Suprapubic skin (tissue), 4 donors: ENCODE measurements around the gene LY6G5C. TPM values are rescaled to one million over a fixed set of nuclear protein-coding genes. Genes with fewer than 3 reads are reported as not detected.

Experiments used
- DNase-seq, 2 donors: peaks; one replicate each; pipeline ENCODE4 v3.0.0-alpha.2; 2019; ENCODE audit warnings: low spot score in 2 of 2
- H3K27ac ChIP-seq: fragments of 200-600 bp; sonication (generic); one replicate; pipeline ENCODE4 v1.5.1; 2019
- H3K27me3 ChIP-seq: fragments of 200-600 bp; sonication (generic); one replicate; pipeline ENCODE4 v1.5.1; 2019
- H3K36me3 ChIP-seq: fragments of 200-600 bp; sonication (generic); one replicate; pipeline ENCODE4 v1.5.1; 2019
- H3K4me1 ChIP-seq: fragments of 200-600 bp; sonication (generic); one replicate; pipeline ENCODE4 v1.5.1; 2019
- H3K4me3 ChIP-seq: fragments of 200-600 bp; sonication (generic); one replicate; pipeline ENCODE4 v1.5.1; 2019; ENCODE audit warnings: mild to moderate bottlenecking
- H3K9me3 ChIP-seq: fragments of 200-600 bp; sonication (generic); one replicate; pipeline ENCODE4 v1.5.1; 2019
- EP300 ChIP-seq: sonication (generic); formaldehyde crosslinking; IDR thresholded peaks from one replicate; pipeline ENCODE4 v1.6.1; 2017; ENCODE audit warnings: antibody characterized with exemption
- POLR2A ChIP-seq, 2 donors: fragments of 450-650 bp; IDR thresholded peaks; one replicate each; pipeline ENCODE4 v1.6.1; 2017; ENCODE audit warnings: antibody characterized with exemption in 2 of 2, mild to moderate bottlenecking in 2 of 2, moderate library complexity in 2 of 2
- POLR2AphosphoS5 ChIP-seq, 3 donors: sonication (generic); formaldehyde crosslinking; IDR thresholded peaks; one replicate each; pipeline ENCODE4 v1.6.1; 2017; ENCODE audit warnings: antibody characterized with exemption in 3 of 3
- WGBS: methylation state at CpG from one replicate; pipeline ENCODE4 v1.1.5; 2018; 5-methylcytosine and 5-hydroxymethylcytosine counted together
- total RNA-seq, 4 donors: library from RNA; depleted of rRNA; stranded (reverse); fragments of >200 nt; gene quantifications; one replicate each; pipeline ENCODE4 v1.1.0, GENCODE V29; 2016
- TF ChIP-seq, protein P1 (sequence below), 2 donors: fragments of 200-600 bp in 1 of 2; fragments of 450-650 bp in 1 of 2; sonication (generic) in 1 of 2; IDR thresholded peaks; one replicate each; pipeline ENCODE4 v1.5.1; 2016 to 2019; ENCODE audit warnings: antibody characterized with exemption in 2 of 2, mild to moderate bottlenecking in 1 of 2, moderate library complexity in 1 of 2

The LY6G5C gene
- total RNA-seq, 4 donors from 2014 or later = 0.73 to 5.1 TPM; not detected in 2

DNA sequence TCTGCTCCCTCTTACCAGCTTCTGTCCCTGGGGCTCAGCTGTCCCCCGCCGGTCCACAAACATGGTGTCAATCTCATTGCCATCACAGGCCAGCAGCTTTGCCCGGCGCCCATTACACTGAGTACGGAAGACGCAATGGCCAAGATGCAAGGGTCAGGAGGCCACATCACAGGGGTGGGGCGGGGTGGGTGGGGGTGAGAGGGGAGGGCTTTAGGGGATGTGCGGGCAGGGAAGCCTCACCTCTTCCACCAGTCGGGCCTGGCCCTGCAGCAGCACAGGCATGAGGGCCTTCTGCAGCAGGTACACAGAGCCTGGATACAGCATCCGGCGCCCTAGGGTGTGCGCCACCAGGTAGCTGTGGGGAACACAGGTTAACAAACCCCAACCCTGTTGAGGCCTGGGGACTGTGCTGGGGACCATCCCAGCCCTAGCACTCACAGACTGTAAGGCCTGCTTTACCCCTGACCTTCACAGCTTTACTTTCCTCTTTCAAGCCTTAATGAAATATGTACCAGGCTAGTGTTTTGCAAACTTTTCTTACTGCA lies 10.8 kb upstream of the LY6G5C start:
- Histone ChIP-seq H3K27ac (no peak overlapping the region), H3K36me3 (peaks cover 98% of the 10 kb centered on the region), H3K27me3 (no peaks in the 10 kb centered on the region), H3K4me3 (no peak overlapping the region), H3K9me3 (no peaks in the 10 kb centered on the region), H3K4me1 (no peaks in the 10 kb centered on the region)
- TF ChIP-seq EP300 = no peak
- no peak for TF ChIP-seq POLR2AphosphoS5 (IDR thresholded peaks at IDR 0.05)
- TF ChIP-seq, protein P1, sequence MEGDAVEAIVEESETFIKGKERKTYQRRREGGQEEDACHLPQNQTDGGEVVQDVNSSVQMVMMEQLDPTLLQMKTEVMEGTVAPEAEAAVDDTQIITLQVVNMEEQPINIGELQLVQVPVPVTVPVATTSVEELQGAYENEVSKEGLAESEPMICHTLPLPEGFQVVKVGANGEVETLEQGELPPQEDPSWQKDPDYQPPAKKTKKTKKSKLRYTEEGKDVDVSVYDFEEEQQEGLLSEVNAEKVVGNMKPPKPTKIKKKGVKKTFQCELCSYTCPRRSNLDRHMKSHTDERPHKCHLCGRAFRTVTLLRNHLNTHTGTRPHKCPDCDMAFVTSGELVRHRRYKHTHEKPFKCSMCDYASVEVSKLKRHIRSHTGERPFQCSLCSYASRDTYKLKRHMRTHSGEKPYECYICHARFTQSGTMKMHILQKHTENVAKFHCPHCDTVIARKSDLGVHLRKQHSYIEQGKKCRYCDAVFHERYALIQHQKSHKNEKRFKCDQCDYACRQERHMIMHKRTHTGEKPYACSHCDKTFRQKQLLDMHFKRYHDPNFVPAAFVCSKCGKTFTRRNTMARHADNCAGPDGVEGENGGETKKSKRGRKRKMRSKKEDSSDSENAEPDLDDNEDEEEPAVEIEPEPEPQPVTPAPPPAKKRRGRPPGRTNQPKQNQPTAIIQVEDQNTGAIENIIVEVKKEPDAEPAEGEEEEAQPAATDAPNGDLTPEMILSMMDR (IDR thresholded peaks at IDR 0.05) = no peak
- no peak for TF ChIP-seq POLR2A (IDR thresholded peaks at IDR 0.05)
- no peak for DNase-seq
- 95% methylated on average over 9 of the region's 12 CpGs for WGBS

DNA sequence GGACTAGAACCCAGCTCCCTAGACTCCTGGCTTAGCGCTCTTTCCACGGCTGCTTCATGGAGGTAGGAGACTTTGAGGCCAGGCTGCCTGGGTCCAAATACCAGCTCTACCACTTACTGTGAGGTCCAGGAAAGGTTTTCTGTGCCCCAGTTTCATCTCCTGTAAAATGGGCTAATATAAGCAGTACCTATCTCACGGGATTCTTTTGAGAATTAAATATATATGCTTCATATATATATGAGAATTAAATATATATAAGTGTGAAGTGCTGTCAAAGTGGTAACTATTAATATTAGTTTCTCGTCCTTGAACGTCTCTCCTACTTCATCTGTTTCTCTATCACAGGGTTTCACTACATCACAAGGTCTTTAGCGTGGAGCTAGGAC lies 10.2 kb upstream of the LY6G5C start:
- Histone ChIP-seq H3K4me1 (no peaks in the 10 kb centered on the region), H3K9me3 (no peaks in the 10 kb centered on the region), H3K27ac (no peak overlapping the region), H3K36me3 (peaks cover 98% of the 10 kb centered on the region), H3K4me3 (no peak overlapping the region), H3K27me3 (no peaks in the 10 kb centered on the region)
- 94% methylated on average over 6 of the region's 6 CpGs for WGBS
- DNase-seq = no peak
- TF ChIP-seq POLR2AphosphoS5 (IDR thresholded peaks at IDR 0.05) = no peak
- TF ChIP-seq, protein P1 (IDR thresholded peaks at IDR 0.05) = no peak
- no peak for TF ChIP-seq POLR2A (IDR thresholded peaks at IDR 0.05)
- TF ChIP-seq EP300 = no peak

DNA sequence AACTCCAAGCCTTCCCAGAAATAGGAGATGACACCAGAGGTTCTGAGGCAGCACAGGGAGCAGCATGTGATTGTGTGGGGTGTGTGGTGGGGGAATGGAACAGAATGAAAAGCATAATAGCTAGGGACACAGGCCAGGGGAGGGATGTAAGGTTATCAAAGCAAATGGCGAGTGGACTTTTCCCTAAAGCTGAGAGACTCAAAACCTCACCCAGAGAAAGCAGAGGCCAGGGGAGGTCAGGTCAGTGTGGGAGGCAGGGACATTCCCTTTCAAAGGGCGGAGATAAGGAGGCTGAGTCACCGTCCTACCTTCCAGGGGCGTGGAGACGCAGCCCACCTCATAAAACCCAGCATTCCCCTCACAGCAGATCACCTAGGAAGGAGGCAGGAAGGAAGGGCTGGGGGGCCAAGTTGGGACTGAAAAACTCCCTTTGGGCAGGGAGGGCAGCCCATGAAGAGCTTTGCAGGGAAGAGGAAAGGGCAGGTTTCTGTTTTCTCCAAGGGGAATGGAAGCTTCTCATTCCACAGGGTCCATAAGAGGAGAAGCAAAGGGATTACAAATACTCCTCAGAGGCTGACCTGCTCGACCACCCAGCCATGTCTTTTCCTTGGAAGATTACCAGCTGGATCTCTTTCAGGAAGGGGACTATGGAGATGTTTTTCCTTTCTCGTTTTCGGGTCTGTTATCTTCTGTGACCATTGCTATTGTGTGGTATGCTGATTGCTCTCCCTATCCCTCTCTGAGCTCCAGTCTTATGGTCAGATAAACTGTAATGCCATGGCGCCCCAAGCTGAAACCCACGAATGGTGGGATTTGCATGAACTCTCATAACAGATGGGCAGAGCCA lies 9.6 kb upstream of the LY6G5C start:
- Histone ChIP-seq H3K9me3 (no peaks in the 10 kb centered on the region), H3K4me3 (no peak overlapping the region), H3K27me3 (no peaks in the 10 kb centered on the region), H3K36me3 (peaks cover 99% of the 10 kb centered on the region), H3K27ac (no peak overlapping the region), H3K4me1 (no peaks in the 10 kb centered on the region)
- WGBS = 65% methylated on average over 10 of the region's 10 CpGs
- TF ChIP-seq EP300 (no peak), POLR2AphosphoS5 (IDR thresholded peaks at IDR 0.05) (no peak), POLR2A (IDR thresholded peaks at IDR 0.05) (no peak)
- TF ChIP-seq, protein P1 (IDR thresholded peaks at IDR 0.05) = no peak
- no peak for DNase-seq

DNA sequence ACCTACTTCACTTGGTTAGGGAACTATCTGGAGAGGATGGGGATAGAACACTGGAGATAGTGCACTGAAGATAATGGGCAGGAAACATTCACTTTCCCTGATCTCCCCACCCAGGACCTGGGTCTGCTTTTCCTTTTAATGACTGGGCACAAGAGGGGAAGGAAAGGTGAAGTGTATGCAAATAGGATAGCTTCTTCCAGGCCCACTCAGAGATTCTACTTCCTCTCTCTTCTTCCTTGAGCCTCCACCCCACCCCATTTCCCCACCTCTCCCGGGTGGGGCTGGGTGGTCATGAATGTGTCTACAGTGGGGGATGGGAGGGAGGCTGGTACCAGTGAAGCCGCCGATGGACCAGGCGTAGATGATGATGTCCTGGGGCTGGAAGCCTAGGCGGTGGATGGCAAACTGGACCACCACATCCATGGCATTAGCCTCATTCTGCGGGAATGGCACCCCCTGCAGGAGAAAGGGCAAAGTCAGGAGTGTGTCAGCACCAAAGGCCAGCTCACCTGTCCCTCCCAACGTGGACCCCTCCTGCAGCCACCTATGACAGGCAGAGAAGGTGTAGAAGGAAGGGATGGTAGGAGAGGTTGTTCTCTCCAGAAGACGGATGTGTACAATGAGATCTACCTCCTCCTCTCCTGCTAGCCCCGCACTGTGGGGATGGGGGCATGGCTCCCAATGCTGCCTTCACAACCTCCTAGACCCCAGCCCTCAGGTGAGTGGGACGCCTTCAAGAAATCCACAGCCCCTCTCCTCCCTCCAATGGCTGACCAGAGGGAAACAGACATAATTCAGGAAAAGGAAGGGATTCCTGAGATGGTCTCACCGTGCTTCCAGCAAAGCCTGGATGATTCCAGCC lies 8.6 kb upstream of the LY6G5C start:
- no peak overlapping the region for H3K27ac ChIP-seq
- no peaks in the 10 kb centered on the region for H3K9me3 ChIP-seq
- WGBS = 67% methylated on average over 8 of the region's 11 CpGs
- TF ChIP-seq EP300 (no peak), POLR2A (IDR thresholded peaks at IDR 0.05) (no peak), POLR2AphosphoS5 (IDR thresholded peaks at IDR 0.05) (no peak)
- TF ChIP-seq, protein P1 (IDR thresholded peaks at IDR 0.05) = no peak
- H3K4me3 ChIP-seq = no peak overlapping the region
- no peak for DNase-seq
- H3K36me3 ChIP-seq = peaks cover 90% of the 10 kb centered on the region
- no peaks in the 10 kb centered on the region for H3K27me3 ChIP-seq
- no peaks in the 10 kb centered on the region for H3K4me1 ChIP-seq
